Thymus (tissue), 11 donors: ENCODE results near the gene RALGPS1. TPM values are rescaled to one million over a fixed set of nuclear protein-coding genes. Genes with fewer than 3 reads are reported as not detected.
"Not testable (repeated sequence)": the region's sequence is repeated elsewhere in the genome, so short reads cannot be mapped to it uniquely, and the experiment has no call there.

Experiments used
- DNase-seq, 9 donors: peaks; one replicate each; pipeline ENCODE4 v3.0.0-alpha.2; 2013; ENCODE audit warnings: low spot score in 9 of 9, low read depth in 6 of 9, missing footprints in 1 of 9
- H3K27ac ChIP-seq, 2 donors: one replicate each; pipeline ENCODE4 v1.5.1; 2013; ENCODE audit warnings: control low read depth in 1 of 2, low read depth in 1 of 2, low read length in 1 of 2, mild to moderate bottlenecking in 1 of 2, moderate library complexity in 1 of 2
- H3K27me3 ChIP-seq, 2 donors: one replicate each; pipeline ENCODE4 v1.5.1; 2013; ENCODE audit warnings: low read length in 1 of 2; ENCODE audit not compliant: control insufficient read depth in 2 of 2, insufficient read depth in 1 of 2
- H3K36me3 ChIP-seq, 2 donors: one replicate each; pipeline ENCODE4 v1.5.1; 2013; ENCODE audit warnings: low read length in 1 of 2, mild to moderate bottlenecking in 1 of 2, moderate library complexity in 1 of 2; ENCODE audit not compliant: control insufficient read depth in 2 of 2, insufficient read depth in 2 of 2
- H3K4me1 ChIP-seq, 2 donors: one replicate each; pipeline ENCODE4 v1.5.1; 2013; ENCODE audit warnings: low read length in 2 of 2; ENCODE audit not compliant: control insufficient read depth in 2 of 2, insufficient read depth in 2 of 2
- H3K4me3 ChIP-seq, 2 donors: one replicate each; pipeline ENCODE4 v1.5.1; 2013; ENCODE audit warnings: low read length in 2 of 2, control low read depth in 1 of 2, mild to moderate bottlenecking in 1 of 2
- H3K9me3 ChIP-seq, 2 donors: one replicate each; pipeline ENCODE4 v1.5.1; 2013; ENCODE audit warnings: low read length in 1 of 2, mild to moderate bottlenecking in 1 of 2; ENCODE audit not compliant: control insufficient read depth in 2 of 2, insufficient read depth in 1 of 2
- WGBS: extraction: QIAGEN DNeasy Blood & Tissue Kit; methylation state at CpG from one replicate; pipeline ENCODE4 v1.1.7; 2013; 5-methylcytosine and 5-hydroxymethylcytosine counted together
- polyA plus RNA-seq: library from polyadenylated mRNA; stranded (reverse); fragments of 200-250 nt; gene quantifications from one replicate; pipeline ENCODE4 v1.2.3, GENCODE V29; 2013
- total RNA-seq: library from RNA; stranded (reverse); fragments of 120-200 nt; gene quantifications from one replicate; pipeline ENCODE4 v1.2.4, GENCODE V29; 2013
- donor health status: healthy.

RALGPS1 gene
- total and polyA plus RNA-seq, 2 donors, result 3.6 to 8.5 TPM

- Histone ChIP-seq H3K27ac (no peak overlapping the region), H3K36me3 (no peaks in the 10 kb centered on the region), H3K27me3 (peaks cover 31 to 35% of the 10 kb centered on the region in 2 donors), H3K4me3 (no peak overlapping the region), H3K9me3 (no peaks in the 10 kb centered on the region), H3K4me1 (peaks cover 16 to 22% of the 10 kb centered on the region in 2 donors)
- 97% methylated on average over 6 of the region's 6 CpGs for WGBS
- no peak for DNase-seq
Observed at GRCh38 chr9:127007638-127008037, 93.1 kb downstream of the RALGPS1 start.

- Histone ChIP-seq H3K36me3 (no peaks in the 10 kb centered on the region), H3K27ac (no peak overlapping the region), H3K9me3 (no peaks in the 10 kb centered on the region), H3K4me1 (peaks cover 16 to 22% of the 10 kb centered on the region in 2 donors), H3K4me3 (no peak overlapping the region), H3K27me3 (peaks cover 31 to 35% of the 10 kb centered on the region in 2 donors)
- WGBS, result 100% methylated on average over 1 of the region's 1 CpG
- no peak for DNase-seq
Observed at GRCh38 chr9:127008076-127008475, 93.5 kb downstream of the RALGPS1 start.

GRCh38 chr9:127011772-127012171, 97.2 kb downstream of the RALGPS1 start:
- Histone ChIP-seq H3K27ac (no peak overlapping the region), H3K9me3 (no peaks in the 10 kb centered on the region), H3K36me3 (no peaks in the 10 kb centered on the region), H3K4me3 (no peak overlapping the region), H3K4me1 (no peaks in the 10 kb centered on the region), H3K27me3 (peaks cover 31 to 39% of the 10 kb centered on the region in 2 donors)
- no peak for DNase-seq
- WGBS, result 96% methylated on average over 6 of the region's 6 CpGs

- peaks cover 26 to 38% of the 10 kb centered on the region in 2 donors for H3K27me3 ChIP-seq
- no peak overlapping the region for H3K4me3 ChIP-seq
- H3K4me1 ChIP-seq, result no peaks in the 10 kb centered on the region
- no peak for DNase-seq
- WGBS, result 95% methylated on average over 6 of the region's 6 CpGs
- no peaks in the 10 kb centered on the region for H3K36me3 ChIP-seq
- H3K9me3 ChIP-seq, result no peaks in the 10 kb centered on the region
- no peak overlapping the region for H3K27ac ChIP-seq
Observed at GRCh38 chr9:127012250-127012649, 97.7 kb downstream of the RALGPS1 start.

GRCh38 chr9:127013597-127013996, 99.0 kb downstream of the RALGPS1 start:
- H3K4me1 ChIP-seq, result no peaks in the 10 kb centered on the region
- 98% methylated on average over 5 of the region's 5 CpGs for WGBS
- H3K9me3 ChIP-seq, result no peaks in the 10 kb centered on the region
- peaks cover 18 to 27% of the 10 kb centered on the region in 2 donors for H3K27me3 ChIP-seq
- DNase-seq, result no peak
- H3K36me3 ChIP-seq, result no peaks in the 10 kb centered on the region
- no peak overlapping the region for H3K27ac ChIP-seq
- no peak overlapping the region for H3K4me3 ChIP-seq

- WGBS, result 95% methylated on average over 4 of the region's 4 CpGs
- H3K27me3 ChIP-seq, result peaks cover 11 to 27% of the 10 kb centered on the region in 2 donors
- H3K4me1 ChIP-seq, result no peaks in the 10 kb centered on the region
- no peaks in the 10 kb centered on the region for H3K36me3 ChIP-seq
- no peak for DNase-seq
- no peak overlapping the region for H3K4me3 ChIP-seq
- no peak overlapping the region for H3K27ac ChIP-seq
- no peaks in the 10 kb centered on the region for H3K9me3 ChIP-seq
Observed at GRCh38 chr9:127014216-127014909, 99.8 kb downstream of the RALGPS1 start.

- Histone ChIP-seq H3K27me3 (peaks cover 11 to 23% of the 10 kb centered on the region in 2 donors), H3K4me1 (no peaks in the 10 kb centered on the region), H3K27ac (no peak overlapping the region), H3K36me3 (no peaks in the 10 kb centered on the region), H3K4me3 (no peak overlapping the region), H3K9me3 (no peaks in the 10 kb centered on the region)
- WGBS, result 96% methylated on average over 3 of the region's 3 CpGs
- no peak for DNase-seq
Observed at GRCh38 chr9:127014910-127015540, 100.4 kb downstream of the RALGPS1 start.

GRCh38 chr9:127015921-127016512, 101.4 kb downstream of the RALGPS1 start:
- no peak overlapping the region for H3K4me3 ChIP-seq
- no peaks in the 10 kb centered on the region for H3K4me1 ChIP-seq
- DNase-seq, result no peak
- peaks cover 8 to 18% of the 10 kb centered on the region in 2 donors for H3K27me3 ChIP-seq
- H3K36me3 ChIP-seq, result no peaks in the 10 kb centered on the region
- H3K27ac ChIP-seq, result no peak overlapping the region
- no peaks in the 10 kb centered on the region for H3K9me3 ChIP-seq
- WGBS, result 97% methylated on average over 4 of the region's 4 CpGs

GRCh38 chr9:127017979-127018378, 103.4 kb downstream of the RALGPS1 start:
- H3K27me3 ChIP-seq, DNase-seq, H3K4me1 ChIP-seq, H3K27ac ChIP-seq, H3K36me3 ChIP-seq, H3K9me3 ChIP-seq, H3K4me3 ChIP-seq: not testable (repeated sequence)
- 98% methylated on average over 9 of the region's 9 CpGs for WGBS
